ENCODE measurements around the gene NTM. TPM values are rescaled to one million over a fixed set of nuclear protein-coding genes. Genes with fewer than 3 reads are reported as not detected.
"Not testable (repeated sequence)": the region's sequence is repeated elsewhere in the genome, so short reads cannot be mapped to it uniquely, and the experiment has no call there.

The NTM gene
- total and polyA plus RNA-seq, 10 donors = 0.13 to 1.6 (median 0.67) TPM

DNA sequence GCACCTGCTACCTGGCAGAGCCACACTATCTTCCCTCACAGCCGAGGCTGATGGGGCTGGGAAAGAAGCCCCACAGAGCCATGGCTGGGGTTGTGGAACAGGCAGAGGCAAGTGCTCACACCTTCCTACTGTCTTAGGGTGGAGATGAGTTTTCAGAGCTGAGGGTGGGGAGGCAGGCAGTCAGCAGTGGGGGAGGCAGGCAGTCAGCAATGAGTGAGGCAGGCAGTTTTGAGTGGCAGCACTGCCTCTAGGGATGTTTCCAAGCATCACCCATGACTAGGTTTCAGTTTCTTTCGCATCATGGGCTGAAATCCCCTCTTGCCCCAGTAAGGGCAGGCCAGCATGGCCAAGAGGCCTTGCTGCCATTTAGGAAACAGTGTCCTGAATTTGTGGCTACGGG lies 41.6 kb upstream of the NTM start:
- no peaks in the 10 kb centered on the region for H3K36me3 ChIP-seq
- peaks cover 0 to 5% (median 0%) of the 10 kb centered on the region in 7 donors for H3K27me3 ChIP-seq (replicated peaks in 1 of 7)
- H3K4me1 ChIP-seq = no peaks in the 10 kb centered on the region
- no peak overlapping the region for H3K27ac ChIP-seq
- no peak for DNase-seq
- WGBS, 5 donors = 71 to 97% (median 81%) methylated on average over 3 of the region's 3 CpGs
- TF ChIP-seq, protein P1, sequence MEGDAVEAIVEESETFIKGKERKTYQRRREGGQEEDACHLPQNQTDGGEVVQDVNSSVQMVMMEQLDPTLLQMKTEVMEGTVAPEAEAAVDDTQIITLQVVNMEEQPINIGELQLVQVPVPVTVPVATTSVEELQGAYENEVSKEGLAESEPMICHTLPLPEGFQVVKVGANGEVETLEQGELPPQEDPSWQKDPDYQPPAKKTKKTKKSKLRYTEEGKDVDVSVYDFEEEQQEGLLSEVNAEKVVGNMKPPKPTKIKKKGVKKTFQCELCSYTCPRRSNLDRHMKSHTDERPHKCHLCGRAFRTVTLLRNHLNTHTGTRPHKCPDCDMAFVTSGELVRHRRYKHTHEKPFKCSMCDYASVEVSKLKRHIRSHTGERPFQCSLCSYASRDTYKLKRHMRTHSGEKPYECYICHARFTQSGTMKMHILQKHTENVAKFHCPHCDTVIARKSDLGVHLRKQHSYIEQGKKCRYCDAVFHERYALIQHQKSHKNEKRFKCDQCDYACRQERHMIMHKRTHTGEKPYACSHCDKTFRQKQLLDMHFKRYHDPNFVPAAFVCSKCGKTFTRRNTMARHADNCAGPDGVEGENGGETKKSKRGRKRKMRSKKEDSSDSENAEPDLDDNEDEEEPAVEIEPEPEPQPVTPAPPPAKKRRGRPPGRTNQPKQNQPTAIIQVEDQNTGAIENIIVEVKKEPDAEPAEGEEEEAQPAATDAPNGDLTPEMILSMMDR (IDR thresholded peaks at IDR 0.05 in 8 of 11, conservative IDR thresholded peaks at IDR 0.05 in 3 of 11) = no peak
- TF ChIP-seq POLR2AphosphoS5 (IDR thresholded peaks at IDR 0.05) (no peak), POLR2A (IDR thresholded peaks at IDR 0.05) (no peak)
- no peaks in the 10 kb centered on the region for H3K9me3 ChIP-seq
- H3K4me3 ChIP-seq = no peak overlapping the region
- intact Hi-C loops (cut with DNase I; ENCODE audit: low total_unique reads) = no loop called here

DNA sequence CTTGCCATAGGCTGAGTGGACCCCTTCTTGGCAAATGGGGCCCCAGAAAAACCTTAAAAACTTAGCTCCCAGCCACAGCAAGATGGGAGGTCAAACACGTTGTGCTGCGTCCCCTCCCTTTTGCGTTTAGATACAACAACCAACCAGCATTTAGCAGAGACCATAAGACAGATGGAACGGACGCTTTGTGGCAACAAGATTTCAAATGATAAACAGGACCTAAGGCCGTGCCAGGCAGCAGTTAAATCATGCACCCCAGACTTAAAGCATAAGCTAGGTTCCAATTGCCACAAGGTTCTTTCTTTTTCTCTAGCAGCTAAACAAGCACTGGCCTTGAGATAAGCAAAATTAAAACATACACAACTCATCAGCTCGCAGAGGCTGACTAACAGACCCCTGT lies 39.4 kb upstream of the NTM start:
- TF ChIP-seq POLR2AphosphoS5 (IDR thresholded peaks at IDR 0.05) (no peak), POLR2A (IDR thresholded peaks at IDR 0.05) (no peak)
- TF ChIP-seq, protein P1 (IDR thresholded peaks at IDR 0.05 in 8 of 11, conservative IDR thresholded peaks at IDR 0.05 in 3 of 11) = no peak
- Histone ChIP-seq H3K36me3 (no peaks in the 10 kb centered on the region), H3K27ac (no peak overlapping the region), H3K9me3 (no peaks in the 10 kb centered on the region), H3K27me3 (replicated peaks in 1 of 7) (peaks cover 0 to 5% (median 0%) of the 10 kb centered on the region in 7 donors), H3K4me3 (no peak overlapping the region), H3K4me1 (no peaks in the 10 kb centered on the region)
- WGBS, 5 donors = 64 to 72% (median 68%) methylated on average over 7 of the region's 7 CpGs
- no peak for DNase-seq
- intact Hi-C loops (cut with DNase I; ENCODE audit: low total_unique reads) = no loop called here

DNA sequence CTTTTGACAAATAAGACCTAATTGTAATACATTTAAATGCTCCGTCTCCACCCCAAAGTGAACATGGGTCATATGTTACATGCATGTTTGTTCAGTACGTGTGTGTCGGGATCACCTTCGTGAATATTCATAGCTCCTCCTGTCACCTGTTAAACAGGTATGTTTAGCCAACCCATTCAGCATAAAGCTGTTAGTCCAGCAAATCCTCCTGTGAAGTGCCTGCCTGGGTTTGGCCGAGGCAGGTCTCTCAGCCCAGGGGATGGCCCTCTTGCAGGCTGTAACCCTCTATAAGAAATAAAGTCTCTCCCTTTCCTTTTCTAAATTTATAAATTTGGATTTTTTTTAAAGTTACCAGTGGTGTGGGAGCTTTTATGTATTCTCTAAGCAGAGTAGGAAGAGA lies 38.9 kb upstream of the NTM start:
- no peak for DNase-seq
- Histone ChIP-seq H3K36me3 (no peaks in the 10 kb centered on the region), H3K4me1 (no peaks in the 10 kb centered on the region), H3K27ac (no peak overlapping the region), H3K9me3 (no peaks in the 10 kb centered on the region), H3K27me3 (replicated peaks in 1 of 7) (peaks cover 0 to 5% (median 0%) of the 10 kb centered on the region in 7 donors), H3K4me3 (no peak overlapping the region)
- intact Hi-C loops (cut with DNase I; ENCODE audit: low total_unique reads) = no loop called here
- 84 to 91% (median 87%) methylated on average over 5 of the region's 5 CpGs for WGBS, 5 donors
- TF ChIP-seq, protein P1 (IDR thresholded peaks at IDR 0.05 in 8 of 11, conservative IDR thresholded peaks at IDR 0.05 in 3 of 11) = no peak
- TF ChIP-seq POLR2A (IDR thresholded peaks at IDR 0.05) = no peak
- no peak for TF ChIP-seq POLR2AphosphoS5 (IDR thresholded peaks at IDR 0.05)

DNA sequence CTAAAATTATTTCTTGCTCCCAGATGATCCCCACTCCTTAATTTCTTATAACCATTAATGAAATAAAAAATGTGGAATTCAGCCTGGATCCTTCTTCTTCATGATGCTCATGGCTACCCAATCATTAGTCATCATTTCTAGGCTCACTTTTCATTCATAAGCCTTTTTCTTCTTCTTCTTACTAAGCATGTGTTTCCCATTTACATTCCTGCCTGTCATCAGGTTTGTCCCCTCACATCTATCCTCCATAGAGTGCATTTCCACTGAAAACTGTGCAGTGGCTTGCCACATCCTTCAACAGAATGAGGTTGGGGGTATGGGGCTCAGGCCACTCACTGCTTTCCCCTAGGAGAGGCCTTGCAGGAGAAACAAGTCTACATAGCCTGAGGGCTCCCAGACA lies 35.8 kb upstream of the NTM start:
- TF ChIP-seq POLR2A (IDR thresholded peaks at IDR 0.05) (no peak), POLR2AphosphoS5 (IDR thresholded peaks at IDR 0.05) (no peak)
- TF ChIP-seq, protein P1 (IDR thresholded peaks at IDR 0.05 in 8 of 11, conservative IDR thresholded peaks at IDR 0.05 in 3 of 11) = no peak
- Histone ChIP-seq H3K4me1 (no peaks in the 10 kb centered on the region), H3K27ac (no peak overlapping the region), H3K9me3 (no peaks in the 10 kb centered on the region), H3K4me3 (no peak overlapping the region), H3K36me3 (no peaks in the 10 kb centered on the region), H3K27me3 (replicated peaks in 1 of 7) (peaks cover 0 to 5% (median 0%) of the 10 kb centered on the region in 7 donors)
- intact Hi-C loops (cut with DNase I; ENCODE audit: low total_unique reads) = no loop called here
- no peak for DNase-seq

DNA sequence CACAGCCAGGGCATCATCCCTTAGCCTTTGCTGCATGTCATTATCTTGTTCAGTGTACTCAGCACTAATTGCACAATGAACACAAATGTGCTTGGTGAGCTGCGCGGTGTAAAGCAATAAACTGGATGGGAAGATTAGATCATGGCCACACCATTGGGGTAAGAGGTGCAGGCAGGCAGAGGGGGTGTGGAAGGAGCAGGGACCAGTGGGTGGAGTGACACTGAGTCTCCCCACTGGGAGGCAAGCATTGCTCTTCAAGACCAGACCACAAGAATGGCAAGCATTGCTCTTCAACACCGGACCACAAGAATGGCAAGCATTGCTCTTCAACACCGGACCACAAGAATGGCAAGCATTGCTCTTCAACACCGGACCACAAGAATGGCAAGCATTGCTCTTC lies 28.5 kb upstream of the NTM start:
- H3K4me1 ChIP-seq; H3K27me3 ChIP-seq (replicated peaks in 1 of 7); DNase-seq; H3K9me3 ChIP-seq; intact Hi-C loops (cut with DNase I; ENCODE audit: low total_unique reads); H3K27ac ChIP-seq; H3K4me3 ChIP-seq; H3K36me3 ChIP-seq: not testable (repeated sequence)
- 71 to 82% (median 73%) methylated on average over 2 to 4 of the region's 5 CpGs for WGBS, 5 donors

DNA sequence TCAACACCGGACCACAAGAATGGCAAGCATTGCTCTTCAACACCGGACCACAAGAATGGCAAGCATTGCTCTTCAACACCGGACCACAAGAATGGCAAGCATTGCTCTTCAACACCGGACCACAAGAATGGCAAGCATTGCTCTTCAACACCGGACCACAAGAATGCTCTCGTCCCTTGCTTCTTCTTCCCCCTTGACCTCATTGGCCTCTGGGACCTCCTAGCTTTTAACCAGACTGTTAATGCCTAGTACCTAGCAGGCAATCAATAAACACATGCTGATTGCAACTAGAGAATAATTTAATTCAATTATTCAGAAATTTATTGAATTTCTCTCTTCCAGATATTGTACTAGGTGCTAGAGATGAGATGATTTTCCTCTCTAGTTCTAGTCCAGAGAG lies 28.0 kb upstream of the NTM start:
- DNase-seq; intact Hi-C loops (cut with DNase I; ENCODE audit: low total_unique reads): not testable (repeated sequence)
- WGBS, 5 donors = 82 to 90% (median 89%) methylated on average over 3 to 4 of the region's 6 CpGs

More for the DNA sequence above, 28.0 kb upstream of the NTM start:
- not testable (repeated sequence) for H3K9me3 ChIP-seq; H3K36me3 ChIP-seq; H3K4me1 ChIP-seq; H3K27ac ChIP-seq; H3K27me3 ChIP-seq (replicated peaks in 1 of 7); H3K4me3 ChIP-seq

Measured in spleen (tissue), 11 donors.